Measurements from ENCODE around the gene STMN1. TPM values are rescaled to one million over a fixed set of nuclear protein-coding genes. Genes with fewer than 3 reads are reported as not detected.
A peak's percentile ranks its signal among the peaks of the same experiment; 100 is the strongest.

The STMN1 gene
- total RNA-seq, 1 experiment from 2014 or later: 418 TPM

- no peaks in the 10 kb centered on the region for H3K9me3 Mint-ChIP-seq
- ChIA-PET POLR2A (no interaction called here), CTCF (interaction anchor here (0.7 to 1.3 kb wide), 3 partner anchors 15 to 107 kb away, joined by 3 to 4 read pairs (median 3); partner anchors contain the start of genes PAFAH2 and PAQR7)
- DNase-seq (ENCODE audit: low spot score) (peak; percentile 9), ATAC-seq (no peak)
- no peaks in the 10 kb centered on the region for H3K27me3 Mint-ChIP-seq (ENCODE audit: low read depth)
- no peaks in the 10 kb centered on the region for H3K36me3 Mint-ChIP-seq
- no peak overlapping the region for H3K4me3 Mint-ChIP-seq
- peaks cover 26% of the 10 kb centered on the region for H3K4me1 Mint-ChIP-seq
- H3K27ac Mint-ChIP-seq: no peak overlapping the region
- no peak for TF ChIP-seq MXD4 (CRISPR knock-in tag; IDR thresholded peaks at IDR 0.05; ENCODE audit: borderline replicate concordance)
These were observed 15.8 kb downstream of the STMN1 start for GRCh38 chr1:25890239-25891034.

- peak; percentile 5 for DNase-seq (ENCODE audit: low spot score)
- CTCF ChIA-PET: no interaction called here
These were observed 16.7 kb downstream of the STMN1 start for GRCh38 chr1:25889470-25889869.

GRCh38 chr1:25888426-25888987, 17.7 kb downstream of the STMN1 start:
- POLR2A ChIA-PET: no interaction called here
- CTCF ChIA-PET: no interaction called here
- H3K27ac Mint-ChIP-seq: no peak overlapping the region
- H3K4me3 Mint-ChIP-seq: no peak overlapping the region
- peaks cover 23% of the 10 kb centered on the region for H3K4me1 Mint-ChIP-seq
- no peaks in the 10 kb centered on the region; the same call in 1 of the 2 replicates for H3K27me3 Mint-ChIP-seq (ENCODE audit: low read depth)
- no peaks in the 10 kb centered on the region for H3K9me3 Mint-ChIP-seq
- no peaks in the 10 kb centered on the region for H3K36me3 Mint-ChIP-seq
- DNase-seq (ENCODE audit: low spot score) (no peak), ATAC-seq (no peak)
- no peak for TF ChIP-seq ZSCAN18 (CRISPR knock-in tag; IDR thresholded peaks at IDR 0.05)
- no peak for TF ChIP-seq ZNF232 (CRISPR knock-in tag; IDR thresholded peaks at IDR 0.05)
- TF ChIP-seq FOXK1 (CRISPR knock-in tag; IDR thresholded peaks at IDR 0.05): no peak
- TF ChIP-seq HMGXB4 (CRISPR knock-in tag; IDR thresholded peaks at IDR 0.05): no peak
- TF ChIP-seq, protein P1, sequence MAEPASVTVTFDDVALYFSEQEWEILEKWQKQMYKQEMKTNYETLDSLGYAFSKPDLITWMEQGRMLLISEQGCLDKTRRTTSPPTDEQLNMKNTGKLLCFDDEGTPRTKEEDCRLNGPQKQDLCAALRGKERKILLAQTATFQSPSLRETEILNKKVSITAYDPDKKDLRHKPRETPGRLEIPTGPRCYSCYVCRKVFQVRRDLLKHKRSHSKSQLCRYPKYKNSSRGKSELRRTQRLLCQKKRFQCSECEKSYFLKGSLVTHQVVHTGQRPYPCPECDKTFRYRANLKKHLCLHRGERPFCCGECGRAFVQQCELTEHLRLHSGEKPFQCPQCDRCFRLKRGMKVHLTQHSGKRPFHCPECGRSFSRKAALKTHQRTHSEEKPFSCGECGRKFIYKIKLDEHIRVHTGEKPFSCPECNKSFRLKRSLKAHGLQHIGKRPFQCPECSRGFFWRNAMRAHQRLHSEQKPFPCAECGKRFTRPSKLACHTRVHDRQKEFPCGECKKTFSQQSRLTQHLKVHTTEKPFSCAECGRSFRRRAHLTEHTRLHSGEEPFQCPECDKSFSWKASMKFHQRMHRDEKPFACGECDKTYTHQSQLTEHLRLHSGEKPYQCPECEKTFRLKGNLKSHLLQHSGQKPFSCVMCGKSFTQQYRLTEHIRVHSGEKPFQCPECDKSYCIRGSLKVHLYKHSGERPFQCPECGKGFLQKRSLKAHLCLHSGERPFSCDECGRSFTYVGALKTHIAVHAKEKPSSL (CRISPR knock-in tag; conservative IDR thresholded peaks at IDR 0.05): no peak

More at GRCh38 chr1:25889470-25889869, 16.7 kb downstream of the STMN1 start:
- H3K4me1 Mint-ChIP-seq: peaks cover 23% of the 10 kb centered on the region
- no peaks in the 10 kb centered on the region; the same call in 1 of the 2 replicates for H3K27me3 Mint-ChIP-seq (ENCODE audit: low read depth)
- H3K36me3 Mint-ChIP-seq: no peaks in the 10 kb centered on the region
- POLR2A ChIA-PET: no interaction called here
- H3K4me3 Mint-ChIP-seq: no peak overlapping the region
- no peak for ATAC-seq
- no peak overlapping the region for H3K27ac Mint-ChIP-seq
- no peaks in the 10 kb centered on the region for H3K9me3 Mint-ChIP-seq
- TF ChIP-seq RELA (CRISPR knock-in tag; IDR thresholded peaks at IDR 0.05; ENCODE audit: borderline replicate concordance) (no peak), ARID4B (CRISPR knock-in tag; IDR thresholded peaks at IDR 0.05; ENCODE audit: borderline replicate concordance) (no peak), ZBTB21 (CRISPR knock-in tag; IDR thresholded peaks at IDR 0.05; ENCODE audit: borderline replicate concordance) (no peak), MYBL2 (CRISPR knock-in tag; IDR thresholded peaks at IDR 0.05) (no peak), OVOL2 (CRISPR knock-in tag; IDR thresholded peaks at IDR 0.05; ENCODE audit: borderline replicate concordance) (no peak), ESRRA (CRISPR knock-in tag; IDR thresholded peaks at IDR 0.05; ENCODE audit: borderline replicate concordance) (no peak), ETV6 (CRISPR knock-in tag; IDR thresholded peaks at IDR 0.05) (no peak), NFYB (CRISPR knock-in tag; conservative IDR thresholded peaks at IDR 0.05; ENCODE audit: low read depth) (no peak), FOXP1 (CRISPR knock-in tag; IDR thresholded peaks at IDR 0.05; ENCODE audit: borderline replicate concordance) (no peak), GTF2I (CRISPR knock-in tag; conservative IDR thresholded peaks at IDR 0.05) (no peak), CBFB (CRISPR knock-in tag; IDR thresholded peaks at IDR 0.05; ENCODE audit: low read depth) (no peak), NR2C2 (CRISPR knock-in tag; IDR thresholded peaks at IDR 0.05) (no peak), NFE2L1 (CRISPR knock-in tag; IDR thresholded peaks at IDR 0.05) (no peak), ZNF423 (CRISPR knock-in tag; IDR thresholded peaks at IDR 0.05) (no peak), ELF4 (CRISPR knock-in tag; IDR thresholded peaks at IDR 0.05; ENCODE audit: low read depth) (no peak), CREM (CRISPR knock-in tag; IDR thresholded peaks at IDR 0.05) (no peak)
- TF ChIP-seq, protein P2, sequence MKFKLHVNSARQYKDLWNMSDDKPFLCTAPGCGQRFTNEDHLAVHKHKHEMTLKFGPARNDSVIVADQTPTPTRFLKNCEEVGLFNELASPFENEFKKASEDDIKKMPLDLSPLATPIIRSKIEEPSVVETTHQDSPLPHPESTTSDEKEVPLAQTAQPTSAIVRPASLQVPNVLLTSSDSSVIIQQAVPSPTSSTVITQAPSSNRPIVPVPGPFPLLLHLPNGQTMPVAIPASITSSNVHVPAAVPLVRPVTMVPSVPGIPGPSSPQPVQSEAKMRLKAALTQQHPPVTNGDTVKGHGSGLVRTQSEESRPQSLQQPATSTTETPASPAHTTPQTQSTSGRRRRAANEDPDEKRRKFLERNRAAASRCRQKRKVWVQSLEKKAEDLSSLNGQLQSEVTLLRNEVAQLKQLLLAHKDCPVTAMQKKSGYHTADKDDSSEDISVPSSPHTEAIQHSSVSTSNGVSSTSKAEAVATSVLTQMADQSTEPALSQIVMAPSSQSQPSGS (CRISPR knock-in tag; IDR thresholded peaks at IDR 0.05; ENCODE audit: borderline replicate concordance, low read depth): no peak
